Measurements from ENCODE around the gene TRMT44.
"Not testable (repeated sequence)": the region's sequence is repeated elsewhere in the genome, so short reads cannot be mapped to it uniquely, and the experiment has no call there.

The TRMT44 gene

GRCh38 chr4:8440492-8441311 is at the start of gene TRMT44, which contains the start of gene ACOX3:
TRMT44 (plus strand) TSS chr4:8440777; CDS start chr4:8440823, 46 bp downstream.
ACOX3 (minus strand) TSS chr4:8440723; CDS start chr4:8416521, 24,202 bp downstream.
- DNase-seq = peak; percentile 95

GRCh38 chr4:8391071-8391470 is 49.5 kb upstream of the TRMT44 start:
- no peak for DNase-seq

- no peak for DNase-seq
Measured at GRCh38 chr4:8391972-8392371, 48.6 kb upstream of the TRMT44 start.

GRCh38 chr4:8392591-8393190 is 47.9 kb upstream of the TRMT44 start:
- no peak for DNase-seq

GRCh38 chr4:8393593-8394038 is 47.0 kb upstream of the TRMT44 start:
- DNase-seq = no peak

- DNase-seq = no peak
Measured at GRCh38 chr4:8394061-8394519, 46.5 kb upstream of the TRMT44 start.

GRCh38 chr4:8394806-8395205 is 45.8 kb upstream of the TRMT44 start:
- DNase-seq = no peak

- DNase-seq = no peak
Measured at GRCh38 chr4:8395504-8396296, 44.9 kb upstream of the TRMT44 start.

GRCh38 chr4:8396762-8397406 is 43.7 kb upstream of the TRMT44 start:
- DNase-seq = no peak

GRCh38 chr4:8398347-8398746 is 42.2 kb upstream of the TRMT44 start:
- DNase-seq = no peak

- no peak for DNase-seq
Measured at GRCh38 chr4:8399298-8399697, 41.3 kb upstream of the TRMT44 start.

- DNase-seq = no peak
Measured at GRCh38 chr4:8400632-8401325, 39.8 kb upstream of the TRMT44 start.

- no peak for DNase-seq
Measured at GRCh38 chr4:8401665-8402064, 38.9 kb upstream of the TRMT44 start.

- DNase-seq = no peak
Measured at GRCh38 chr4:8402181-8402597, 38.4 kb upstream of the TRMT44 start.

- DNase-seq = no peak
Measured at GRCh38 chr4:8402640-8403039, 37.9 kb upstream of the TRMT44 start.

GRCh38 chr4:8403173-8403753 is 37.3 kb upstream of the TRMT44 start:
- DNase-seq = peak; percentile 50

- no peak for DNase-seq
Measured at GRCh38 chr4:8403976-8404375, 36.6 kb upstream of the TRMT44 start.

GRCh38 chr4:8404791-8405515 is 35.6 kb upstream of the TRMT44 start:
- no peak for DNase-seq

- no peak for DNase-seq
Measured at GRCh38 chr4:8405516-8405875, 35.1 kb upstream of the TRMT44 start.

GRCh38 chr4:8406887-8407286 is 33.7 kb upstream of the TRMT44 start:
- DNase-seq = not testable (repeated sequence)

- DNase-seq = no peak
Measured at GRCh38 chr4:8407316-8407715, 33.3 kb upstream of the TRMT44 start.
